DND-41 (cell line): ENCODE data around the gene MRE11.
A peak's percentile ranks its signal among the peaks of the same experiment; 100 is the strongest.

Experiments used
- ATAC-seq: fragments of 200-7000 bp; cut with Tn5 transposase; 3 replicates; pipeline ENCODE4 v1.9.1; 2021; ENCODE audit warnings: low read depth; ENCODE audit not compliant: insufficient read depth
- DNase-seq: peaks from one replicate; pipeline ENCODE4 v3.0.0-alpha.2; 2020
- H2AFZ ChIP-seq: 2 replicates; pipeline ENCODE4 v1.6.0; 2012; ENCODE audit warnings: low read depth, low read length
- H3K27ac ChIP-seq: 2 replicates; pipeline ENCODE4 v1.5.1; 2012; ENCODE audit warnings: low read length, inconsistent platforms
- H3K27me3 ChIP-seq: fragments of 200-600 bp; sonication (generic); 2 replicates; pipeline ENCODE4 v1.6.0; 2012; ENCODE audit warnings: low read length, mild to moderate bottlenecking, inconsistent platforms; ENCODE audit not compliant: insufficient read depth, poor library complexity
- H3K36me3 ChIP-seq: 2 replicates; pipeline ENCODE4 v1.5.1; 2012; ENCODE audit warnings: low read length, inconsistent platforms; ENCODE audit not compliant: insufficient read depth
- H3K4me1 ChIP-seq: 2 replicates; pipeline ENCODE4 v1.5.1; 2012; ENCODE audit warnings: mild to moderate bottlenecking, low read length; ENCODE audit not compliant: insufficient read depth
- H3K4me2 ChIP-seq: 2 replicates; pipeline ENCODE4 v1.6.0; 2012; ENCODE audit warnings: mild to moderate bottlenecking, moderate library complexity, low read length, inconsistent platforms; ENCODE audit not compliant: insufficient read depth
- H3K4me3 ChIP-seq, 2 experiments: fragments of 200-600 bp in 1 of 2; shearing (Covaris generic) in 1 of 2; 2 replicates each; pipeline ENCODE4 v1.5.1; 2012 to 2016; ENCODE audit warnings: inconsistent platforms in 2 of 2, low read length in 2 of 2, mild to moderate bottlenecking in 2 of 2, low read depth in 1 of 2, moderate library complexity in 1 of 2
- H3K79me2 ChIP-seq: 2 replicates; pipeline ENCODE4 v1.6.0; 2012; ENCODE audit warnings: low read length, inconsistent platforms; ENCODE audit not compliant: insufficient read depth
- H3K9ac ChIP-seq: 2 replicates; pipeline ENCODE4 v1.6.0; 2012; ENCODE audit warnings: low read depth, mild to moderate bottlenecking, inconsistent platforms, low read length, moderate library complexity
- H3K9me3 ChIP-seq: 2 replicates; pipeline ENCODE4 v1.5.1; 2012; ENCODE audit warnings: low read length, moderate library complexity, mild to moderate bottlenecking, inconsistent platforms; ENCODE audit not compliant: insufficient read depth, severe bottlenecking
- H4K20me1 ChIP-seq: 2 replicates; pipeline ENCODE4 v1.6.0; 2012; ENCODE audit warnings: low read length; ENCODE audit not compliant: insufficient read depth
- CTCF ChIP-seq: IDR thresholded peaks from 2 replicates; pipeline ENCODE4 v1.5.1; 2012; ENCODE audit warnings: borderline replicate concordance, low read length, moderate library complexity, mild to moderate bottlenecking; ENCODE audit not compliant: poor library complexity, severe bottlenecking; ENCODE audit errors: extremely low read depth
- EZH2 ChIP-seq: IDR thresholded peaks from 3 replicates; pipeline ENCODE4 v1.6.1; 2012; ENCODE audit warnings: borderline replicate concordance, low read depth, mild to moderate bottlenecking, moderate library complexity, low read length, inconsistent platforms; ENCODE audit not compliant: severe bottlenecking

The MRE11 gene

GRCh38 chr11:94500181-94500580, 6.5 kb upstream of the MRE11 start:
- Histone ChIP-seq H3K79me2 (peaks cover 9% of the 10 kb centered on the region), H3K27ac (no peak overlapping the region), H3K36me3 (peaks cover 46% of the 10 kb centered on the region), H3K27me3 (no peaks in the 10 kb centered on the region), H3K4me2 (no peak overlapping the region), H3K4me1 (peaks cover 7% of the 10 kb centered on the region), H2AFZ (no peak overlapping the region), H3K9ac (no peak overlapping the region), H3K4me3 (no peak overlapping the region), H4K20me1 (peaks cover 6% of the 10 kb centered on the region; the same call in 1 of the 2 replicates), H3K9me3 (no peaks in the 10 kb centered on the region)
- no peak for TF ChIP-seq EZH2
- no peak for TF ChIP-seq CTCF
- ATAC-seq: no peak
- DNase-seq: no peak

GRCh38 chr11:94494126-94494680, 559 bp upstream of the MRE11 start:
- H3K36me3 ChIP-seq: peaks cover 51% of the 10 kb centered on the region
- ATAC-seq (peak; percentile 67), DNase-seq (no peak)
- peak overlapping the region; percentile 79 for H2AFZ ChIP-seq
- peaks cover 35% of the 10 kb centered on the region for H3K4me1 ChIP-seq
- TF ChIP-seq CTCF (no peak), EZH2 (no peak)
- peak overlapping the region; percentile 89 for H3K4me2 ChIP-seq
- peak overlapping the region; percentile 85 to 87 for H3K4me3 ChIP-seq
- H4K20me1 ChIP-seq: peaks cover 9% of the 10 kb centered on the region
- peak overlapping the region; percentile 92 for H3K9ac ChIP-seq
- H3K79me2 ChIP-seq: peaks cover 63% of the 10 kb centered on the region
- H3K9me3 ChIP-seq: no peaks in the 10 kb centered on the region
- H3K27ac ChIP-seq: peak overlapping the region; percentile 78
- no peaks in the 10 kb centered on the region for H3K27me3 ChIP-seq

GRCh38 chr11:94486068-94486467, 7.6 kb downstream of the MRE11 start:
- Histone ChIP-seq H4K20me1 (no peaks in the 10 kb centered on the region), H2AFZ (no peak overlapping the region), H3K27ac (no peak overlapping the region), H3K4me3 (no peak overlapping the region), H3K9ac (no peak overlapping the region), H3K9me3 (no peaks in the 10 kb centered on the region), H3K4me1 (peaks cover 3% of the 10 kb centered on the region; the same call in 1 of the 2 replicates), H3K79me2 (peaks cover 28% of the 10 kb centered on the region), H3K4me2 (no peak overlapping the region), H3K36me3 (peaks cover 95% of the 10 kb centered on the region), H3K27me3 (no peaks in the 10 kb centered on the region)
- no peak for DNase-seq
- no peak for ATAC-seq
- TF ChIP-seq CTCF (no peak), EZH2 (no peak)

GRCh38 chr11:94481342-94481741, 12.3 kb downstream of the MRE11 start:
- ATAC-seq: no peak
- H3K36me3 ChIP-seq: peaks cover 88% of the 10 kb centered on the region
- H3K27ac ChIP-seq: no peak overlapping the region

More at GRCh38 chr11:94481342-94481741, 12.3 kb downstream of the MRE11 start:
- H3K27me3 ChIP-seq: no peaks in the 10 kb centered on the region
- no peaks in the 10 kb centered on the region for H3K4me1 ChIP-seq
- H3K4me2 ChIP-seq: no peak overlapping the region
- no peak overlapping the region for H3K4me3 ChIP-seq
- TF ChIP-seq EZH2 (no peak), CTCF (no peak)
- no peaks in the 10 kb centered on the region for H4K20me1 ChIP-seq
- no peaks in the 10 kb centered on the region for H3K9me3 ChIP-seq
- no peak for DNase-seq
- no peak overlapping the region for H2AFZ ChIP-seq
- H3K9ac ChIP-seq: no peak overlapping the region
- H3K79me2 ChIP-seq: no peaks in the 10 kb centered on the region; the same call in 1 of the 2 replicates
